AG04450 (cell line): ENCODE results near the gene DGKH. TPM values are rescaled to one million over a fixed set of nuclear protein-coding genes. Genes with fewer than 3 reads are reported as not detected.

Experiments
- CTCF ChIA-PET: fragments of 300-600, 350-600 bp; formaldehyde crosslinking; extraction: SDS; loops from one replicate; lab custom pipeline; 2022; ENCODE audit warnings: antibody characterized with exemption, inconsistent platforms; lab: Charles Lee
- POLR2A ChIA-PET: fragments of 350-600 bp; formaldehyde crosslinking; extraction: SDS; loops from one replicate; lab custom pipeline; 2021; ENCODE audit warnings: antibody characterized with exemption, inconsistent platforms; lab: Yijun Ruan, JAX
- DNase-seq: peaks from one replicate; pipeline ENCODE4 v3.0.0-alpha.2; 2011; ENCODE audit warnings: low read depth, low spot score
- H3K27ac ChIP-seq: one replicate; pipeline ENCODE4 v1.5.1; 2012; ENCODE audit warnings: low read depth, low read length, control low read depth
- H3K27me3 ChIP-seq: one replicate; pipeline ENCODE4 v1.6.0; 2012; ENCODE audit warnings: low read length; ENCODE audit not compliant: control insufficient read depth, insufficient read depth
- H3K4me3 ChIP-seq: 2 replicates; pipeline ENCODE4 v1.5.1; 2011; ENCODE audit warnings: mild to moderate bottlenecking, low read depth, low read length, control low read depth
- H3K9me3 ChIP-seq: 2 replicates; pipeline ENCODE4 v1.5.1; 2012; ENCODE audit warnings: low read length; ENCODE audit not compliant: control insufficient read depth, insufficient read depth
- polyA plus RNA-seq: library from polyadenylated mRNA; depleted of rRNA; stranded (reverse); fragments of >200 nt; gene quantifications from 2 replicates; pipeline ENCODE4 v1.2.3, GENCODE V29; 2011; rRNA removed
- small RNA-seq: library from RNA; depleted of rRNA; stranded (forward); fragments of <200 nt; gene quantifications from one replicate; pipeline ENCODE3, GENCODE V24; 2012; ENCODE audit warnings: low read depth; ENCODE audit not compliant: insufficient read length
- TF ChIP-seq, protein P1 (sequence below): IDR thresholded peaks from 2 replicates; pipeline ENCODE4 v1.5.1; 2011; ENCODE audit warnings: low read depth, low read length, control low read depth, inconsistent platforms

Gene DGKH
- polyA plus RNA-seq, 1 experiment = 4.3 TPM

DNA sequence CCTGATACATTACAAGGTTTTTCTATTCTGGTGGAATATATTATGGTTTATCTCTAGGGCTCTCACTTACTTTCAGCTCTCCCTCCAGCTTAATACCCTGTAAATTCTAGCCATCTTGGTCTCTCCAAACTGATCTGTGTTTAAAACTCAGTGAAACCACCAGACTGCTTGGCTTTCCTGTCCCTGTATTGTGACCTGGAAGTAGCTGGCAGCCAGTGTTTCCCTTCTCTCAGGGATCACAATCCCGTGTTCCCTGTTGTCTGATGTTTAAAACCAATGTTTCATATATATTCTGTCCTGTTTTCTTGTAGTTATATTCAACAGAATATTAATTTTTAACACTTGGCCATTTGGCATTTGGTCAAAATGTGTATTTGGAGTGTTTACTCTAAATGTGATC lies 231.5 kb downstream of the DGKH start:
- CTCF ChIA-PET = no interaction called here
- TF ChIP-seq, protein P1, sequence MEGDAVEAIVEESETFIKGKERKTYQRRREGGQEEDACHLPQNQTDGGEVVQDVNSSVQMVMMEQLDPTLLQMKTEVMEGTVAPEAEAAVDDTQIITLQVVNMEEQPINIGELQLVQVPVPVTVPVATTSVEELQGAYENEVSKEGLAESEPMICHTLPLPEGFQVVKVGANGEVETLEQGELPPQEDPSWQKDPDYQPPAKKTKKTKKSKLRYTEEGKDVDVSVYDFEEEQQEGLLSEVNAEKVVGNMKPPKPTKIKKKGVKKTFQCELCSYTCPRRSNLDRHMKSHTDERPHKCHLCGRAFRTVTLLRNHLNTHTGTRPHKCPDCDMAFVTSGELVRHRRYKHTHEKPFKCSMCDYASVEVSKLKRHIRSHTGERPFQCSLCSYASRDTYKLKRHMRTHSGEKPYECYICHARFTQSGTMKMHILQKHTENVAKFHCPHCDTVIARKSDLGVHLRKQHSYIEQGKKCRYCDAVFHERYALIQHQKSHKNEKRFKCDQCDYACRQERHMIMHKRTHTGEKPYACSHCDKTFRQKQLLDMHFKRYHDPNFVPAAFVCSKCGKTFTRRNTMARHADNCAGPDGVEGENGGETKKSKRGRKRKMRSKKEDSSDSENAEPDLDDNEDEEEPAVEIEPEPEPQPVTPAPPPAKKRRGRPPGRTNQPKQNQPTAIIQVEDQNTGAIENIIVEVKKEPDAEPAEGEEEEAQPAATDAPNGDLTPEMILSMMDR = no peak
- H3K27ac ChIP-seq = no peak overlapping the region

DNA sequence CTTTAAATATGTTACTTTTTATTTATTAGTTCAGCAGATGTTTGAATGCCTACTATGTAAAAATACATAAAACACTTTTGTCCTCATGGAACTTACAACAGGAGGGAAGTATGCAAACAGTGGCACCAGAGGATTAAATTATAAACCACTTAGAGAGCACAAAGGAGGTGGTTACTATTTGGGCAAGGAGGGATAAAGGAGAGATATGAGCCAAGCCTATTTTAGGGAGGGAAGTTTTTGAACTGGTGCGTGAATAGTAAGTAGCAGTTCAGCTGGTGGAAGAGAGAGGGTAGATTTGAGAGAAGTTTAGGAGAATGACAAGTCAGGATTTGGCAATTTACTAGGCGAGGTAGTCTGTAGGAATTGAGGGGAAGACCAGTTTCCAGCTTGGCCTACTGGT lies 232.1 kb downstream of the DGKH start:
- TF ChIP-seq, protein P1 = no peak
- POLR2A ChIA-PET = no interaction called here
- CTCF ChIA-PET = no interaction called here
- no peaks in the 10 kb centered on the region for H3K27me3 ChIP-seq
- no peak overlapping the region for H3K4me3 ChIP-seq
- H3K9me3 ChIP-seq = no peaks in the 10 kb centered on the region
- H3K27ac ChIP-seq = no peak overlapping the region
- no peak for DNase-seq

More for the DNA sequence above, 231.5 kb downstream of the DGKH start:
- no peaks in the 10 kb centered on the region for H3K9me3 ChIP-seq
- DNase-seq = no peak
- no peak overlapping the region for H3K4me3 ChIP-seq
- POLR2A ChIA-PET = no interaction called here
- H3K27me3 ChIP-seq = no peaks in the 10 kb centered on the region

DNA sequence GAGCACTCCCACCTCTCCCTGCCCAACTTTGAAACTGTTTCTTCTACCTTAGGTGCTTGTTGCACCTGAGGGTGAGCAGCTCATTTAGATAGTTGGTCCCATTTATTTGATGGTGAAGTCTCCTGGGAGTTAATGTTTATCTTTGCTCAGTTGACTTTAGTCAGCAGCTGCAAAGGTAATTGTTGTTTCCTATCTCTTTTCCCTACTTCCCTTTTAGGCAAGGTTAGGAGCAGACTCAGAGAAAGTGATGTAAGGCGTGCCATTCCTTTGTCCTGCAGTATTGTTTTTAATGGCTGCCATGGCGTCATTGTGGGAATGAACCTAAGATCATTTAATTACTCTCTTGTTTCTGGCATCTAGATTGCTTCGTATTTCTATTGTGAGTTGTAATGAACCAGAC lies 235.1 kb downstream of the DGKH start:
- Histone ChIP-seq H3K27me3 (no peaks in the 10 kb centered on the region), H3K4me3 (no peak overlapping the region), H3K9me3 (no peaks in the 10 kb centered on the region), H3K27ac (no peak overlapping the region)
- DNase-seq = no peak
- ChIA-PET CTCF (no interaction called here), POLR2A (no interaction called here)
- TF ChIP-seq, protein P1 = no peak

DNA sequence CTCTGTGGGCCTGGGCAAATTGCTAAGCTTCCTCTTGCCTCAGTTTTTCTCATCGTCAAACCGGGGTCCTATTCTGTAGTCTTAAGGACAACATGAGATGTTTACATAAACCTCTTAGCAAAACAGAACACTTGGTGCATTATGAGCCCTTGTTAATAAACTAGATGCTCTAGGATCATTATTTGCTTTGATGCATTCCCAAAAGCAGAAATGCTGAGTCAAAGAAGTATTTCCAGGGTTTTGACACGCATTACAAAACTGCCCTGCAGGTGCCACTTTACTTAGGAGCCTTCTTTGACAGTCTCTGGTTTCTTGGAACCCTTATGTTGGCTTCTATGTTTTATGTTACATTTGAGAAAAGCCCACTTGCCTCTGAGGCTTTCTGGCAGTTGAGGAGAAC lies 235.6 kb downstream of the DGKH start:
- Histone ChIP-seq H3K27me3 (no peaks in the 10 kb centered on the region), H3K4me3 (no peak overlapping the region), H3K27ac (no peak overlapping the region), H3K9me3 (no peaks in the 10 kb centered on the region)
- ChIA-PET CTCF (no interaction called here), POLR2A (no interaction called here)
- TF ChIP-seq, protein P1 = no peak
- no peak for DNase-seq

Small RNAs within 50 kb of the gene (small RNA-seq; reads per million reads assigned to genes)
- not detected for gene RPS28P8

Other genes starting within 250 kb of the DGKH start
- 10.4 and 12.4 TPM in 2 replicates for gene VWA8, start 87.5 kb upstream of the DGKH start, polyA plus RNA-seq
- 21.6 and 29.8 TPM in 2 replicates for gene AKAP11, start 223.5 kb downstream of the DGKH start, polyA plus RNA-seq